Lung (tissue), 12 donors: ENCODE results near the gene DNAJC15. TPM values are rescaled to one million over a fixed set of nuclear protein-coding genes. Genes with fewer than 3 reads are reported as not detected.

Experiments used
- ATAC-seq: fragments of 200-7000 bp; cut with Tn5 transposase; one replicate; pipeline ENCODE4 v1.9.1; 2020; ENCODE audit warnings: moderate number of reproducible peaks; ENCODE audit not compliant: insufficient read depth, low FRiP score
- DNase-seq, 3 donors: peaks; one replicate each; pipeline ENCODE4 v3.0.0-alpha.2; 2013 to 2017
- H3K27ac ChIP-seq, 2 donors: one replicate each; pipeline ENCODE4 v1.5.1; 2013; ENCODE audit warnings: mild to moderate bottlenecking in 2 of 2, moderate library complexity in 2 of 2, control low read depth in 1 of 2, inconsistent platforms in 1 of 2, low read depth in 1 of 2, low read length in 1 of 2
- H3K27me3 ChIP-seq, 3 donors: one replicate each; pipeline ENCODE4 v1.5.1; 2013; ENCODE audit warnings: low read length in 2 of 3; ENCODE audit not compliant: control insufficient read depth in 3 of 3, insufficient read depth in 3 of 3
- H3K36me3 ChIP-seq, 4 donors: one replicate each; pipeline ENCODE4 v1.5.1; 2013; ENCODE audit warnings: low read length in 4 of 4, mild to moderate bottlenecking in 1 of 4, moderate library complexity in 1 of 4; ENCODE audit not compliant: control insufficient read depth in 4 of 4, insufficient read depth in 4 of 4
- H3K4me1 ChIP-seq, 5 donors: one replicate each; pipeline ENCODE4 v1.5.1; 2013; ENCODE audit warnings: low read length in 5 of 5, mild to moderate bottlenecking in 2 of 5, moderate library complexity in 1 of 5; ENCODE audit not compliant: control insufficient read depth in 5 of 5, insufficient read depth in 5 of 5
- H3K4me3 ChIP-seq: one replicate; pipeline ENCODE4 v1.5.1; 2013; ENCODE audit warnings: mild to moderate bottlenecking, control low read depth, moderate library complexity
- H3K9ac ChIP-seq, 2 donors: one replicate each; pipeline ENCODE4 v1.5.1; 2013; ENCODE audit warnings: low read length in 2 of 2, control low read depth in 1 of 2; ENCODE audit not compliant: insufficient read depth in 1 of 2
- H3K9me3 ChIP-seq, 4 donors: one replicate each; pipeline ENCODE4 v1.5.1; 2013; ENCODE audit warnings: low read length in 3 of 4, mild to moderate bottlenecking in 1 of 4, moderate library complexity in 1 of 4; ENCODE audit not compliant: control insufficient read depth in 4 of 4, insufficient read depth in 3 of 4
- WGBS, 2 donors: extraction: QIAGEN DNeasy Blood & Tissue Kit; methylation state at CpG; one replicate each; pipeline ENCODE4 v1.1.7; 2013; 5-methylcytosine and 5-hydroxymethylcytosine counted together
- polyA plus RNA-seq, 2 donors: library from polyadenylated mRNA; stranded (reverse); fragments of 200-250 nt; gene quantifications; one replicate each; pipeline ENCODE4 v1.2.1, GENCODE V29; 2013
- total RNA-seq, 2 donors: library from RNA; depleted of rRNA in 1 of 2; stranded (reverse); fragments of >200 nt in 1 of 2; gene quantifications; one replicate each; pipeline ENCODE4 v1.2.1, GENCODE V29; 2014 to 2021
- TF ChIP-seq, protein P1 (sequence below): IDR thresholded peaks from 2 replicates; pipeline ENCODE4 v1.5.1; 2012; ENCODE audit warnings: mild to moderate bottlenecking; ENCODE audit errors: control extremely low read depth, extremely low read depth
- donor health status: control.
- donor health status: control.
- donor health status: Bipolar disorder and iron deficiency.
- donor health status: healthy.
- donor health status: DM: yes; HTN: yes; CAD: no.

The DNAJC15 gene
- total and polyA plus RNA-seq, 4 donors: 16.8 to 21.8 (median 19.2) TPM

DNA sequence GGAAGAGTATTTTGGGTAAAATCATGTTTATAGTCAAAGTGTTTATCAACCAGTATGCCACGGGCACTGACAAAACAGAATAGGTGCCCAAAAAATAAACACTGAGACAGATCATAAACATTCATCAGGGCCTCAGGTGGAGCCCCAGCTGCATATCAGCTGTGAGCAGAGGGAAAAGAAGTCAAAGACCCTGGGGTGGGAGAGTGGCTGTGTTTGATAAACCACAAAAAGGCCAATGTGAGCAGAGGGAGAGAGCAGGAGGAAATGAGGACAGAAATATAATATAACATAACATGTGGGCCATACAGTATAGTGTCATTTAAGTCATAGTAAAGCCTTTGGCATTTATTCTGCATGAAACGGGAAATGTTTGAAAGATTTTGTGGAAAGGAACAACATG, 21.4 kb upstream of the DNAJC15 start:
- TF ChIP-seq, protein P1, sequence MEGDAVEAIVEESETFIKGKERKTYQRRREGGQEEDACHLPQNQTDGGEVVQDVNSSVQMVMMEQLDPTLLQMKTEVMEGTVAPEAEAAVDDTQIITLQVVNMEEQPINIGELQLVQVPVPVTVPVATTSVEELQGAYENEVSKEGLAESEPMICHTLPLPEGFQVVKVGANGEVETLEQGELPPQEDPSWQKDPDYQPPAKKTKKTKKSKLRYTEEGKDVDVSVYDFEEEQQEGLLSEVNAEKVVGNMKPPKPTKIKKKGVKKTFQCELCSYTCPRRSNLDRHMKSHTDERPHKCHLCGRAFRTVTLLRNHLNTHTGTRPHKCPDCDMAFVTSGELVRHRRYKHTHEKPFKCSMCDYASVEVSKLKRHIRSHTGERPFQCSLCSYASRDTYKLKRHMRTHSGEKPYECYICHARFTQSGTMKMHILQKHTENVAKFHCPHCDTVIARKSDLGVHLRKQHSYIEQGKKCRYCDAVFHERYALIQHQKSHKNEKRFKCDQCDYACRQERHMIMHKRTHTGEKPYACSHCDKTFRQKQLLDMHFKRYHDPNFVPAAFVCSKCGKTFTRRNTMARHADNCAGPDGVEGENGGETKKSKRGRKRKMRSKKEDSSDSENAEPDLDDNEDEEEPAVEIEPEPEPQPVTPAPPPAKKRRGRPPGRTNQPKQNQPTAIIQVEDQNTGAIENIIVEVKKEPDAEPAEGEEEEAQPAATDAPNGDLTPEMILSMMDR: no peak
- no peak overlapping the region for H3K9ac ChIP-seq

DNA sequence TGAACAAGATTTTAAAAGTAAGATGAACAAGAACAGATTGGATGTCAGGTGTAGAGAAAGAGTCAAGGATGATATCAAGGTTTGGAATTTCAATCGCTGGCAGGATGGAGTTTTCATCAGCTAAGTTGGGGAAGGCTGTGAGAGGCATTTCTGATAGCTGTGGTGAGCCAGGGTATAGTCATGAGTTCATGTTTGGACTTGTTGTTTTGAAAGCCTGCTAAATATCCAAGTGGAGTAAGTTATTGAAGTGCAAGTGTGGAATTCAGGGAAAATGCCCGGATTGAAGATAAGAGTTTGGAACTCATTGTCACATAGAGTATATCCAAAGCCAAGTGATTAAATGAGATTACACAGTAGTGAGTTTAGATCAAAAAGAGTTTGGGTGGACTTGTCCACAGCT, 20.4 kb upstream of the DNAJC15 start:
- Histone ChIP-seq H3K4me1 (no peaks in the 10 kb centered on the region), H3K36me3 (no peaks in the 10 kb centered on the region), H3K27me3 (no peaks in the 10 kb centered on the region), H3K9me3 (no peaks in the 10 kb centered on the region), H3K27ac (no peak overlapping the region), H3K9ac (no peak overlapping the region), H3K4me3 (no peak overlapping the region)
- no peak for ATAC-seq
- WGBS, 2 donors: 92 to 94% methylated on average over 2 of the region's 2 CpGs
- no peak for DNase-seq
- TF ChIP-seq, protein P1: no peak

More for the DNA sequence above, 21.4 kb upstream of the DNAJC15 start:
- Histone ChIP-seq H3K4me1 (peaks cover 0 to 3% (median 0%) of the 10 kb centered on the region in 5 donors), H3K9me3 (no peaks in the 10 kb centered on the region), H3K27me3 (no peaks in the 10 kb centered on the region), H3K36me3 (no peaks in the 10 kb centered on the region), H3K4me3 (no peak overlapping the region), H3K27ac (no peak overlapping the region)
- DNase-seq (no peak), ATAC-seq (no peak)
- 92% methylated on average over 2 of the region's 2 CpGs for WGBS, 2 donors

DNA sequence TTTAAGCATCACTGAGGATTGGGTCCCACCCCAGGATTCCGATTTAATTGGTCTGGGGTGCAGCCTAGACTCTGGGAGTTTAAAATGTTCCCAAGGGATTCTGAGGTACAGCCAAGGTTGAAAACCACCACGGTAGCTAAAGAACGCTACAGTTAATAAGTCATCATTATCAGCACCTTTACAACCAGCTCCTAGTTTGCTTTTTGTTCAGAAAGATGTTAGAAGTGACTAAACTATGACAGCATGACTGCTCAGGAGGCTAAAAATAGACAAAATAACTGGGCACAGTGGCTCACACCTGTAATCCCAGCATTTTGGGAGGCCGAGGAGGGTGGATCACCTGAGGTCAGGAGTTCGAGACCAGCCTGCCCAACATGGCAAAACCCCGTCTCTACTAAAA, 19.7 kb upstream of the DNAJC15 start:
- H3K4me1 ChIP-seq: no peaks in the 10 kb centered on the region
- no peak for DNase-seq
- no peaks in the 10 kb centered on the region for H3K36me3 ChIP-seq
- 96 to 98% methylated on average over 6 of the region's 6 CpGs for WGBS, 2 donors
- no peaks in the 10 kb centered on the region for H3K9me3 ChIP-seq
- TF ChIP-seq, protein P1: no peak
- no peak for ATAC-seq
- no peak overlapping the region for H3K9ac ChIP-seq
- no peak overlapping the region for H3K27ac ChIP-seq
- H3K27me3 ChIP-seq: no peaks in the 10 kb centered on the region
- no peak overlapping the region for H3K4me3 ChIP-seq
